ENCODE results near the gene INTS7. TPM values are rescaled to one million over a fixed set of nuclear protein-coding genes. Genes with fewer than 3 reads are reported as not detected.

INTS7 gene
- total and polyA plus RNA-seq, 2 experiments from 2014 or later = 11.8 to 15.5 TPM

GRCh38 chr1:212053993-212054392, 18.6 kb upstream of the INTS7 start:
- no peaks in the 10 kb centered on the region for H3K36me3 ChIP-seq (replicated peaks; ENCODE audit: insufficient read depth, low read depth)
- H3K4me1 ChIP-seq (ENCODE audit: insufficient read depth) = no peaks in the 10 kb centered on the region
- WGBS (ENCODE audit: low lambda C conversion rate, missing lambda C conversion rate) = 85% methylated on average over 1 of the region's 1 CpG
- no peaks in the 10 kb centered on the region for H3K27me3 ChIP-seq
- no peak for DNase-seq (ENCODE audit: low spot score)
- H4K20me1 ChIP-seq (ENCODE audit: insufficient read depth, poor library complexity, severe bottlenecking) = no peaks in the 10 kb centered on the region
- no peak overlapping the region for H3K4me3 ChIP-seq
- H3K27ac ChIP-seq = no peak overlapping the region
- no peaks in the 10 kb centered on the region for H3K9me3 ChIP-seq (ENCODE audit: low read depth)
- no peak for TF ChIP-seq CTCF (IDR thresholded peaks at IDR 0.05; ENCODE audit: poor library complexity)
- TF ChIP-seq EZH2phosphoT487 (IDR thresholded peaks at IDR 0.05; ENCODE audit: low read depth, severe bottlenecking, unreplicated experiment) = no peak
- no peak for TF ChIP-seq EZH2 (IDR thresholded peaks at IDR 0.05; ENCODE audit: borderline replicate concordance)
- no peak overlapping the region for H2AFZ ChIP-seq
- H3K9me2 ChIP-seq (replicated peaks; ENCODE audit: insufficient read depth) = no peaks in the 10 kb centered on the region
- H3K4me2 ChIP-seq = no peak overlapping the region
- no peaks in the 10 kb centered on the region for H3K79me2 ChIP-seq

GRCh38 chr1:212045981-212046380, 10.6 kb upstream of the INTS7 start:
- no peak overlapping the region for H3K4me3 ChIP-seq
- H3K27me3 ChIP-seq = no peaks in the 10 kb centered on the region
- DNase-seq (ENCODE audit: low spot score) = no peak
- no peak overlapping the region for H2AFZ ChIP-seq
- no peaks in the 10 kb centered on the region for H3K9me3 ChIP-seq (ENCODE audit: low read depth)
- H3K4me2 ChIP-seq = no peak overlapping the region
- H3K4me1 ChIP-seq (ENCODE audit: insufficient read depth) = no peaks in the 10 kb centered on the region
- no peak for TF ChIP-seq EZH2phosphoT487 (IDR thresholded peaks at IDR 0.05; ENCODE audit: low read depth, severe bottlenecking, unreplicated experiment)
- H4K20me1 ChIP-seq (ENCODE audit: insufficient read depth, poor library complexity, severe bottlenecking) = no peaks in the 10 kb centered on the region
- 97% methylated on average over 2 of the region's 2 CpGs for WGBS (ENCODE audit: low lambda C conversion rate, missing lambda C conversion rate)
- H3K36me3 ChIP-seq (replicated peaks; ENCODE audit: insufficient read depth, low read depth) = no peaks in the 10 kb centered on the region
- peaks cover 3% of the 10 kb centered on the region for H3K79me2 ChIP-seq
- H3K27ac ChIP-seq = no peak overlapping the region
- H3K9me2 ChIP-seq (replicated peaks; ENCODE audit: insufficient read depth) = no peaks in the 10 kb centered on the region

GRCh38 chr1:212044851-212045250, 9.5 kb upstream of the INTS7 start:
- Histone ChIP-seq H3K4me3 (no peak overlapping the region), H3K27me3 (no peaks in the 10 kb centered on the region), H3K36me3 (replicated peaks; ENCODE audit: insufficient read depth, low read depth) (no peaks in the 10 kb centered on the region), H3K9me2 (replicated peaks; ENCODE audit: insufficient read depth) (no peaks in the 10 kb centered on the region), H3K79me2 (peaks cover 11% of the 10 kb centered on the region), H3K4me1 (ENCODE audit: insufficient read depth) (no peaks in the 10 kb centered on the region), H3K9me3 (ENCODE audit: low read depth) (no peaks in the 10 kb centered on the region), H4K20me1 (ENCODE audit: insufficient read depth, poor library complexity, severe bottlenecking) (no peaks in the 10 kb centered on the region), H3K27ac (no peak overlapping the region), H2AFZ (no peak overlapping the region), H3K4me2 (no peak overlapping the region)
- DNase-seq (ENCODE audit: low spot score) = no peak
- WGBS (ENCODE audit: low lambda C conversion rate, missing lambda C conversion rate) = 91% methylated on average over 1 of the region's 1 CpG
- TF ChIP-seq EZH2 (IDR thresholded peaks at IDR 0.05; ENCODE audit: borderline replicate concordance) (no peak), EZH2phosphoT487 (IDR thresholded peaks at IDR 0.05; ENCODE audit: low read depth, severe bottlenecking, unreplicated experiment) (no peak), CTCF (IDR thresholded peaks at IDR 0.05; ENCODE audit: poor library complexity) (no peak)

- Histone ChIP-seq H3K27ac (no peak overlapping the region), H3K9me3 (ENCODE audit: low read depth) (no peaks in the 10 kb centered on the region), H4K20me1 (ENCODE audit: insufficient read depth, poor library complexity, severe bottlenecking) (no peaks in the 10 kb centered on the region), H2AFZ (no peak overlapping the region), H3K9me2 (replicated peaks; ENCODE audit: insufficient read depth) (no peaks in the 10 kb centered on the region), H3K4me2 (no peak overlapping the region), H3K27me3 (no peaks in the 10 kb centered on the region), H3K4me3 (no peak overlapping the region), H3K4me1 (ENCODE audit: insufficient read depth) (no peaks in the 10 kb centered on the region), H3K36me3 (replicated peaks; ENCODE audit: insufficient read depth, low read depth) (no peaks in the 10 kb centered on the region), H3K79me2 (peaks cover 20% of the 10 kb centered on the region)
- no peak for DNase-seq (ENCODE audit: low spot score)
- TF ChIP-seq CTCF (IDR thresholded peaks at IDR 0.05; ENCODE audit: poor library complexity) = no peak
- no peak for TF ChIP-seq EZH2 (IDR thresholded peaks at IDR 0.05; ENCODE audit: borderline replicate concordance)
- no peak for TF ChIP-seq EZH2phosphoT487 (IDR thresholded peaks at IDR 0.05; ENCODE audit: low read depth, severe bottlenecking, unreplicated experiment)
These were observed 7.1 kb upstream of the INTS7 start for GRCh38 chr1:212042436-212042835.
